GM18868 (cell line): ENCODE data around the gene AUTS2.
A peak's percentile ranks its signal among the peaks of the same experiment; 100 is the strongest.

Experiments used
- ATAC-seq: cut with Tn5 transposase; IDR thresholded peaks from one replicate; pipeline ENCODE4 v1.9.1; 2021; ENCODE audit warnings: mild to moderate bottlenecking, moderate library complexity; ENCODE audit not compliant: unreplicated experiment

AUTS2 gene

GRCh38 chr7:70416347-70416985 is 818.2 kb downstream of the AUTS2 start:
- ATAC-seq = peak; percentile 34

GRCh38 chr7:70416986-70417655 is 818.8 kb downstream of the AUTS2 start:
- no peak for ATAC-seq

GRCh38 chr7:70419526-70420380 is 821.5 kb downstream of the AUTS2 start:
- ATAC-seq = no peak

GRCh38 chr7:70420381-70420662 is 822.0 kb downstream of the AUTS2 start:
- ATAC-seq = no peak

- ATAC-seq = no peak
Observed at GRCh38 chr7:70421319-70421718, 823.0 kb downstream of the AUTS2 start.

GRCh38 chr7:70426249-70426880 is 828.1 kb downstream of the AUTS2 start:
- peak; percentile 85 for ATAC-seq

GRCh38 chr7:70432567-70433001 is 834.3 kb downstream of the AUTS2 start:
- ATAC-seq = no peak

- ATAC-seq = no peak
Observed at GRCh38 chr7:70434376-70434775, 836.1 kb downstream of the AUTS2 start.

- no peak for ATAC-seq
Observed at GRCh38 chr7:70434821-70435220, 836.5 kb downstream of the AUTS2 start.

GRCh38 chr7:70435634-70436033 is 837.4 kb downstream of the AUTS2 start:
- ATAC-seq = no peak

- ATAC-seq = no peak
Observed at GRCh38 chr7:70436790-70437350, 838.6 kb downstream of the AUTS2 start.

GRCh38 chr7:70439651-70440050 is 841.4 kb downstream of the AUTS2 start:
- ATAC-seq = no peak

GRCh38 chr7:70446448-70447143 is 848.3 kb downstream of the AUTS2 start:
- no peak for ATAC-seq

- no peak for ATAC-seq
Observed at GRCh38 chr7:70448312-70448906, 850.1 kb downstream of the AUTS2 start.

GRCh38 chr7:70450731-70451130 is 852.5 kb downstream of the AUTS2 start:
- no peak for ATAC-seq

- peak; percentile 13 for ATAC-seq
Observed at GRCh38 chr7:70455925-70456324, 857.6 kb downstream of the AUTS2 start.

- ATAC-seq = peak; percentile 64
Observed at GRCh38 chr7:70456719-70457118, 858.4 kb downstream of the AUTS2 start.

GRCh38 chr7:70457482-70457881 is 859.2 kb downstream of the AUTS2 start:
- no peak for ATAC-seq

- ATAC-seq = no peak
Observed at GRCh38 chr7:70457883-70458680, 859.8 kb downstream of the AUTS2 start.
